H9 (cell line): Measurements from ENCODE around the gene BAIAP2L1. TPM values are rescaled to one million over a fixed set of nuclear protein-coding genes. Genes with fewer than 3 reads are reported as not detected.

Experiments used
- DNase-seq: peaks from one replicate; pipeline ENCODE4 v3.0.0-alpha.2; 2017
- H2AFZ ChIP-seq: one replicate; pipeline ENCODE4 v1.6.1; 2013; ENCODE audit warnings: mild to moderate bottlenecking, low read length, control low read depth, moderate library complexity
- H2AK5ac ChIP-seq: 2 replicates; pipeline ENCODE4 v1.6.1; 2013; ENCODE audit warnings: low read length, control low read depth, mixed read lengths; ENCODE audit not compliant: insufficient read length
- H2BK120ac ChIP-seq: one replicate; pipeline ENCODE4 v1.6.1; 2013; ENCODE audit warnings: low read depth, mild to moderate bottlenecking, low read length, control low read depth, inconsistent platforms; ENCODE audit not compliant: poor library complexity, severe bottlenecking
- H2BK12ac ChIP-seq: 2 replicates; pipeline ENCODE4 v1.6.1; 2013; ENCODE audit warnings: low read length, control low read depth, mixed read lengths, low read depth; ENCODE audit not compliant: insufficient read length
- H2BK15ac ChIP-seq: 2 replicates; pipeline ENCODE4 v1.6.1; 2013; ENCODE audit warnings: low read depth, low read length, control low read depth
- H2BK20ac ChIP-seq: one replicate; pipeline ENCODE4 v1.6.1; 2013; ENCODE audit warnings: low read depth, mild to moderate bottlenecking, low read length, control low read depth, inconsistent platforms; ENCODE audit not compliant: poor library complexity, severe bottlenecking
- H2BK5ac ChIP-seq: 2 replicates; pipeline ENCODE4 v1.6.1; 2013; ENCODE audit warnings: low read length, control low read depth, mixed read lengths; ENCODE audit not compliant: insufficient read length
- H3K14ac ChIP-seq: 2 replicates; pipeline ENCODE4 v1.6.1; 2013; ENCODE audit warnings: low read length, control low read depth; ENCODE audit not compliant: insufficient read depth
- H3K18ac ChIP-seq: 2 replicates; pipeline ENCODE4 v1.6.1; 2013; ENCODE audit warnings: low read depth, mild to moderate bottlenecking, mixed read lengths, low read length, control low read depth; ENCODE audit not compliant: insufficient read length
- H3K23ac ChIP-seq: 2 replicates; pipeline ENCODE4 v1.6.1; 2013; ENCODE audit warnings: low read length, control low read depth, mixed read lengths, low read depth; ENCODE audit not compliant: insufficient read length
- H3K23me2 ChIP-seq: 2 replicates; pipeline ENCODE4 v1.6.1; 2013; ENCODE audit warnings: low read depth, mild to moderate bottlenecking, mixed read lengths, low read length, control low read depth; ENCODE audit not compliant: insufficient read length, poor library complexity, severe bottlenecking
- H3K27ac ChIP-seq: 2 replicates; pipeline ENCODE4 v1.5.1; 2013; ENCODE audit warnings: low read length, control low read depth, mixed read lengths, low read depth; ENCODE audit not compliant: insufficient read length
- H3K27me3 ChIP-seq: 2 replicates; pipeline ENCODE4 v1.6.1; 2013; ENCODE audit warnings: low read length, control low read depth, inconsistent platforms; ENCODE audit not compliant: insufficient read depth
- H3K4ac ChIP-seq: 2 replicates; pipeline ENCODE4 v1.6.1; 2013; ENCODE audit warnings: low read depth, mild to moderate bottlenecking, control low read depth, inconsistent platforms, low read length, moderate library complexity
- H3K4me1 ChIP-seq: 2 replicates; pipeline ENCODE4 v1.6.1; 2013; ENCODE audit warnings: low read length, control low read depth, inconsistent platforms; ENCODE audit not compliant: insufficient read depth
- H3K4me2 ChIP-seq: 2 replicates; pipeline ENCODE4 v1.6.1; 2013; ENCODE audit warnings: low read length, control low read depth, mixed read lengths; ENCODE audit not compliant: insufficient read length, insufficient read depth
- H3K56ac ChIP-seq: 2 replicates; pipeline ENCODE4 v1.6.1; 2013; ENCODE audit warnings: low read depth, mild to moderate bottlenecking, mixed read lengths, low read length, control low read depth; ENCODE audit not compliant: insufficient read length
- H3K79me1 ChIP-seq: 2 replicates; pipeline ENCODE4 v1.6.1; 2013; ENCODE audit warnings: low read depth, mild to moderate bottlenecking, moderate library complexity, low read length, control low read depth, inconsistent platforms; ENCODE audit not compliant: insufficient read depth, poor library complexity, severe bottlenecking
- H3K79me2 ChIP-seq: 2 replicates; pipeline ENCODE4 v1.6.1; 2013; ENCODE audit warnings: low read length, control low read depth, inconsistent platforms; ENCODE audit not compliant: insufficient read depth
- H3K9ac ChIP-seq: 2 replicates; pipeline ENCODE4 v1.6.1; 2013; ENCODE audit warnings: low read length, control low read depth, mixed read lengths; ENCODE audit not compliant: insufficient read length; ENCODE audit errors: extremely low read depth
- H3K9me3 ChIP-seq: one replicate; pipeline ENCODE4 v1.6.1; 2013; ENCODE audit warnings: low read depth, low read length, inconsistent platforms; ENCODE audit not compliant: control insufficient read depth
- H3T11ph ChIP-seq: one replicate; pipeline ENCODE4 v1.6.1; 2013; ENCODE audit warnings: mild to moderate bottlenecking, low read length, control low read depth, inconsistent platforms
- H4K20me1 ChIP-seq: one replicate; pipeline ENCODE4 v1.6.1; 2013; ENCODE audit not compliant: control insufficient read depth, insufficient read length, insufficient read depth
- H4K5ac ChIP-seq: 2 replicates; pipeline ENCODE4 v1.6.1; 2013; ENCODE audit warnings: low read depth, mild to moderate bottlenecking, mixed read lengths, low read length, control low read depth; ENCODE audit not compliant: insufficient read length
- H4K8ac ChIP-seq: replicated peaks from 2 replicates; pipeline ENCODE4 v1.6.1; 2013; ENCODE audit warnings: low read length, control low read depth, mixed read lengths, low read depth; ENCODE audit not compliant: insufficient read length
- H4K91ac ChIP-seq: 2 replicates; pipeline ENCODE4 v1.6.1; 2013; ENCODE audit warnings: low read depth, mild to moderate bottlenecking, moderate library complexity, mixed read lengths, low read length, control low read depth; ENCODE audit not compliant: insufficient read length
- H3K27ac Mint-ChIP-seq, 3 experiments: 2 replicates in 2 of 3; 3 replicates in 1 of 3; pipeline ENCODE4 v1.8.0; 2020 to 2021; ENCODE audit warnings: mixed read lengths in 3 of 3, mild to moderate bottlenecking in 1 of 3, moderate library complexity in 1 of 3
- H3K27me3 Mint-ChIP-seq: 2 replicates; pipeline ENCODE4 v1.8.0; 2021; ENCODE audit warnings: low read depth, mild to moderate bottlenecking, moderate library complexity, mixed read lengths
- H3K36me3 Mint-ChIP-seq, 3 experiments: 2 replicates in 2 of 3; 3 replicates in 1 of 3; pipeline ENCODE4 v1.8.0; 2020 to 2021; ENCODE audit warnings: low read depth in 3 of 3, mixed read lengths in 3 of 3; ENCODE audit not compliant: insufficient read depth in 1 of 3
- H3K4me1 Mint-ChIP-seq, 2 experiments: 2 replicates each; pipeline ENCODE4 v1.8.0; 2020; ENCODE audit warnings: mixed read lengths in 2 of 2
- H3K4me3 Mint-ChIP-seq, 2 experiments: 2 replicates in 1 of 2; 3 replicates in 1 of 2; pipeline ENCODE4 v1.8.0; 2020 to 2021; ENCODE audit warnings: mild to moderate bottlenecking in 2 of 2, mixed read lengths in 2 of 2, moderate library complexity in 1 of 2
- H3K9me3 Mint-ChIP-seq, 2 experiments: 2 replicates in 1 of 2; 3 replicates in 1 of 2; pipeline ENCODE4 v1.8.0; 2020; ENCODE audit warnings: mild to moderate bottlenecking in 2 of 2, mixed read lengths in 2 of 2, moderate library complexity in 1 of 2
- CTCF ChIP-seq: fragments of 200-600 bp; sonication (generic); conservative IDR thresholded peaks from 3 replicates; pipeline ENCODE4 v1.8.0; 2021; ENCODE audit warnings: antibody characterized with exemption, mild to moderate bottlenecking
- WGBS: extraction: QIAGEN DNeasy Blood & Tissue Kit; methylation state at CpG from one replicate; pipeline ENCODE4 v1.1.7; 2013; ENCODE audit warnings: missing lambda C conversion rate, low lambda C conversion rate, mixed read lengths; ENCODE audit not compliant: insufficient read length; ENCODE audit errors: extremely low coverage; 5-methylcytosine and 5-hydroxymethylcytosine counted together
- total RNA-seq: library from RNA; stranded (reverse); gene quantifications from 2 replicates; pipeline ENCODE4 v1.2.1, GENCODE V29; 2021

The BAIAP2L1 gene
- total RNA-seq, 1 experiment from 2014 or later = 25.9 TPM

GRCh38 chr7:98289333-98289875 lies 111.5 kb downstream of the BAIAP2L1 start:
- Histone ChIP-seq H3K18ac (no peak overlapping the region), H2BK120ac (no peak overlapping the region), H2AK5ac (no peak overlapping the region), H3K56ac (no peak overlapping the region), H3K23me2 (no peaks in the 10 kb centered on the region), H2BK5ac (no peak overlapping the region), H4K20me1 (no peaks in the 10 kb centered on the region), H3K9me3 (no peaks in the 10 kb centered on the region), H3K4me2 (no peak overlapping the region), H3K4me1 (no peaks in the 10 kb centered on the region), H2BK15ac (no peak overlapping the region), H2BK20ac (no peak overlapping the region), H3K14ac (no peak overlapping the region), H4K91ac (no peak overlapping the region), H4K8ac (no peak overlapping the region), H2BK12ac (no peak overlapping the region), H3K9ac (no peak overlapping the region), H2AFZ (no peak overlapping the region), H3K27ac (no peak overlapping the region), H3T11ph (no peak overlapping the region), H3K23ac (no peak overlapping the region), H3K27me3 (no peaks in the 10 kb centered on the region), H3K4ac (no peak overlapping the region), H3K79me1 (peaks cover 6% of the 10 kb centered on the region), H4K5ac (no peak overlapping the region), H3K79me2 (peaks cover 2% of the 10 kb centered on the region; the same call in 1 of the 2 replicates)
- no CpG with 5 or more reads among the region's 4 CpGs for WGBS
- peaks cover 5 to 43% (median 38%) of the 10 kb centered on the region in 3 experiments for H3K36me3 Mint-ChIP-seq
- TF ChIP-seq CTCF = no peak
- DNase-seq = no peak
- peaks cover 23 to 32% of the 10 kb centered on the region in 2 experiments for H3K4me1 Mint-ChIP-seq
- peak overlapping the region in 2 of 3 experiments; percentile 44 to 57; a peak in 1 of 7 replicates for H3K27ac Mint-ChIP-seq
- H3K9me3 Mint-ChIP-seq = no peaks in the 10 kb centered on the region
- H3K27me3 Mint-ChIP-seq = no peaks in the 10 kb centered on the region
- no peak overlapping the region for H3K4me3 Mint-ChIP-seq
